ENCODE results near the gene ZNF320. TPM values are rescaled to one million over a fixed set of nuclear protein-coding genes. Genes with fewer than 3 reads are reported as not detected.
"Not testable (repeated sequence)": the region's sequence is repeated elsewhere in the genome, so short reads cannot be mapped to it uniquely, and the experiment has no call there.

Gene ZNF320
- total RNA-seq, 1 donor from 2014 or later: 19.8 TPM

DNA sequence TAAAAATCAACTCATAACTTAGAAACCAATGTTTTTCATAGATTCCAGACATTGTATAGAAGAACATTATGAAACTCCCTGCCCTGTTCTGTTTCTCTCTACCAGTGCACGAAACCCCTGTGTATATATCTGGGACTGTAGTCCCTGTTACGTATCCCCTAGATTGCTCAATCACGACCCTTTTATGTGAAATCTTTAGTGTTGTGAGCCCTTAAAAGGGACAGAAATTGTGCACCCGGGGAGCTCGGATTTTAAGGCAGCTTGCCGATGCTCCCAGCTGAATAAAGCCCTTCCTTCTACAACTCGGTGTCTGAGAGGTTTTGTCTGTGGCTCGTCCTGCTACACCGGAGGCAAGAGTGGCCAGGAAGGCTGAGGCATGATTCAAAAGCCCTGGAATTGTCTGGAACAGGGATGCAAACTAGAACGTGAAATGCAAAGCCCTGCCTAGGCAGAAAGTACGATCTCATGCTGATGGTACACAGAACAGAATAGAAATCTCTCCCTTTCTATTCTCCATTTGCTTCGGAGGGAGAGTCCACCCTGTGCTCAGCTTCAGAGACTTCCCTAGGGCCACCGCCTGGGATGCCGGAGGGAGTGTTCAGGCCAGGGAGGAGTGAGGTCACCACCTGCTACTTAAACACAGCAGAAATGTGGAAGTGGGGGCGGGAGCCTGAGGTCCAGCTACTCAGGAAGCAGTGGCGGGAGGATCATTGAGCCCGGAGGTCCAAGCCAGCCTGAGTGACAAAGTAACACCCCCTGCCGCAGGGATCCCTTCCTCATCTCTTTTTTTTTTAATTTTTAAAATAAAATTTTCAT lies 26.6 kb upstream of the ZNF320 start:
- H3K27me3 Mint-ChIP-seq (ENCODE audit: low read depth): no peaks in the 10 kb centered on the region
- TF ChIP-seq CTCF (IDR thresholded peaks at IDR 0.05): no peak
- peaks cover 29% of the 10 kb centered on the region for H3K4me1 Mint-ChIP-seq (ENCODE audit: low read depth)
- peak overlapping the region; percentile 92 for H3K4me3 Mint-ChIP-seq (ENCODE audit: unreplicated experiment)
- DNase-seq (ENCODE audit: low spot score): no peak
- peaks cover 6% of the 10 kb centered on the region for H3K36me3 Mint-ChIP-seq (ENCODE audit: low read depth)
- peak overlapping the region; percentile 97 for H3K27ac Mint-ChIP-seq (ENCODE audit: unreplicated experiment)
- no peaks in the 10 kb centered on the region for H3K9me3 Mint-ChIP-seq (ENCODE audit: low read depth)

- Mint-ChIP-seq H3K27me3 (ENCODE audit: low read depth) (no peaks in the 10 kb centered on the region), H3K9me3 (ENCODE audit: low read depth) (no peaks in the 10 kb centered on the region), H3K4me3 (ENCODE audit: unreplicated experiment) (peak within 1 kb of the TSS; percentile 92), H3K27ac (ENCODE audit: unreplicated experiment) (peak within 1 kb of the TSS; percentile 97), H3K4me1 (ENCODE audit: low read depth) (peaks cover 29% of the 10 kb centered on the region), H3K36me3 (ENCODE audit: low read depth) (no peaks in the 10 kb centered on the region)
- TF ChIP-seq CTCF (IDR thresholded peaks at IDR 0.05): no peak
- no peak for DNase-seq (ENCODE audit: low spot score)
Measured at GRCh38 chr19:52922841-52923777, 25.7 kb upstream of the ZNF320 start, which contains the start of gene ZNF888. TSS of gene ZNF888 (minus strand) at chr19:52923428. CDS start at chr19:52917873, 5,555 bp downstream.

DNA sequence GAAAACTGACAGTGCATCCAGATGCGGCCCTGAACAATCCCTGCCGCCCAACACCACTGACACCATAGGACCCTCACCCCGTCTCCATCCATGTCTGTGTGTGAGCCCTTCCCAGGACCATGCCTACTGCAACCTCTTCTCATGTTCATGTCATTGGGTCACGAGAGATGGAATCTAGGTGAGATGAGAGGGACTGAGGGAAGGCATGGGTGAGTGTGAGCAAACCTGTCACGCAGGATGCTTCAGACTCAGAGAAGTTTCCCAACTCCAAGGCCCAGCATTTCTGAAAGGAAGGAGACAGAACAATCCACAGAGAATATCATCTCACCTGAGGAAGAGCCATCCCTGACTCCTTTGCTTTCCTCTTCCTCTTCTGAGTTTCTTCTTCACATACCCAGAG lies 20.1 kb upstream of the ZNF320 start:
- Mint-ChIP-seq H3K4me1 (ENCODE audit: low read depth) (peaks cover 7% of the 10 kb centered on the region), H3K27me3 (ENCODE audit: low read depth) (no peaks in the 10 kb centered on the region), H3K9me3 (ENCODE audit: low read depth) (no peaks in the 10 kb centered on the region), H3K4me3 (ENCODE audit: unreplicated experiment) (no peak overlapping the region), H3K27ac (ENCODE audit: unreplicated experiment) (no peak overlapping the region), H3K36me3 (ENCODE audit: low read depth) (peaks cover 12% of the 10 kb centered on the region)
- TF ChIP-seq CTCF (IDR thresholded peaks at IDR 0.05): no peak
- no peak for DNase-seq (ENCODE audit: low spot score)

DNA sequence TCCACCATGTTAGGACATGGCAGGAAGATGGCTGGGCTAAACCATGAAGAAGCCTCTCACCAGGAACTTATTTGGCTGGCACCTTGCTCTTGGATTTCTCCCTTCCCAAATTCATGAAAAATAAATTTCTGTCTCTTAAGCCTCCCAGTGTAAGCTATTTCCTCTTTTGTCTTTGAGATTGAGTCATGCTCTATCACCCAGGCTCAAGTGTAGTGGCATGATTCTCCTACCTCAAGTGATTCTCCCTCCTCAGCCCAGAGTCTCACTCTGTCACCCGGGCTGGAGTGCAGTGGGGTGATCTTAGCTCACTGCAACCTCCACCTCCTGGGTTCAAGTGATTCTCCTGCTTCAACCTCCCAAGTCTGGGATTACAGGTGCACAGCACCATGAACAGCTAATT lies 13.2 kb upstream of the ZNF320 start:
- Mint-ChIP-seq H3K4me1 (ENCODE audit: low read depth) (no peaks in the 10 kb centered on the region), H3K36me3 (ENCODE audit: low read depth) (peaks cover 34% of the 10 kb centered on the region), H3K27ac (ENCODE audit: unreplicated experiment) (no peak overlapping the region), H3K27me3 (ENCODE audit: low read depth) (no peaks in the 10 kb centered on the region), H3K4me3 (ENCODE audit: unreplicated experiment) (no peak overlapping the region), H3K9me3 (ENCODE audit: low read depth) (peaks cover 24% of the 10 kb centered on the region)
- no peak for DNase-seq (ENCODE audit: low spot score)
- no peak for TF ChIP-seq CTCF (IDR thresholded peaks at IDR 0.05)

DNA sequence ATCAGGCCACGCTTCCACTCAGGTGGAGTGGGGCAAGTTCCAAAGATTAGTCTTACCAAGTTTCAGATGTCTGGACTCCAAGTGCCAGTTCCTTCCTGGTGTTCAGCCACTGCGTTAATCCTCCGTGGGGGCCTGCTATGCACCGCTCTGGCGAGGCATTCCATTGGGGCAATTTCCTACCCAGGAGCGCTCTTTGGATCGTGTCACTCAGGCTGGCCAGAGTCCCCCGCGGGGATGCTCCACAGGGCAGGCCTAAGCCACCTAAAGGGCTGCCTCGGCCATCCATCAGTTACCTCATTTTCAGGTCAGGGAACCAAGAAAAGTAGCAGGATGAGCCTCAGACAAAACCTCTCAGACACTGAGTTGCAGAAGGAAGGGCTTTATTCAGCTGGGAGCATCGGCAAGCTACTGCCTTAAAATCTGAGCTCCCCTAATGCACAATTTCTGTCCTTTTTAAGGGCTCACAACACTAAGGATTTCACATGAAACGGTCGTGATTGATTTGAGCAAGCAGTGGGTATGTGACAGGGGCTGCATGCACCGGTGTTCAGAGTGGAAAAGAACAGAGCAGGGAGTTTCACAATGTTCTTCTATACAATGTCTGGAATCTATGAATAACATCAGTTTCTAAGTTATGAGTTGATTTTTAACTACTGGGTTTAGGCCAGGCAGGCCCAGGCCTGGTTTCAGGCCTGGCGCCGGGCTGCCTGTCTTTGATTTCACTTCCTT lies 6.8 kb upstream of the ZNF320 start:
- H3K4me3 Mint-ChIP-seq (ENCODE audit: unreplicated experiment): not testable (repeated sequence)

More for the DNA sequence above, 6.8 kb upstream of the ZNF320 start:
- Mint-ChIP-seq H3K9me3 (ENCODE audit: low read depth) (peaks cover 24% of the 10 kb centered on the region), H3K27ac (ENCODE audit: unreplicated experiment) (peak overlapping the region; percentile 51), H3K36me3 (ENCODE audit: low read depth) (peaks cover 25% of the 10 kb centered on the region)
- H3K27me3 Mint-ChIP-seq (ENCODE audit: low read depth); H3K4me1 Mint-ChIP-seq (ENCODE audit: low read depth); DNase-seq (ENCODE audit: low spot score): not testable (repeated sequence)

All from chondrocyte (in vitro differentiated cells).